Measurements from ENCODE around the gene AGBL4. TPM values are rescaled to one million over a fixed set of nuclear protein-coding genes. Genes with fewer than 3 reads are reported as not detected.

Gene AGBL4
- total RNA-seq, 4 donors from 2014 or later: 0.19 to 1.0 (median 1.0) TPM; not detected in 1

DNA sequence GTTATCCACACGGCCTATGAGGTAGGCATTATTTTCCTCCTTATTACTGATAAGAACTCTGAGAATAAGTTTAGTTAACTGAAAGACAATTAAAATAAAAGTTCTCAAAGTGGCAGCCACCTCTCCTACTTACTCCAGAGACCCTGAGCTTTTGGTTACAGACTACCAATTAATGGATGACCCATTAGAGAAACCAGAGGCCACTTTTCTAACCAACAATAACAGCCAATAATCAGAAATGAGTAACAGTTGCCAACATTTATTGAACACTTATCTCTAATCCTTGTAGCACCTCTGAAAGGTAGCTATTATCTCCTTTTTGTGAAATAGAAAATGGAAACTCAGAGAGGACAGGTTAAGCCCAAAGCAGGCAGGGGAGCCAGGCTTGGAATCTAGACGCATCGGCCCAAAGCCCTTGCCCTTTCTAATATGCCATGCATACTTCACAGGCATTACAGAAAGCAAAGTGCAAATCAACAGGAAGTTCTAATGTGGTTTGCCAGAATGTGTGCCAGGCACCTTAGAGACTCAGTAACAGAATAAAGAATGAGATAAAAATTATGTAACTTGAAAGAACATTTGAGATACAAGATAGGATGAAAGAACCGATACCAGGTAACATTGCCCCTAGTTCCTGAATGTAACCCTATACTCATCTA is 1297.1 kb downstream of the AGBL4 start:
- no peaks in the 10 kb centered on the region for H3K4me1 ChIP-seq
- no peak overlapping the region for H3K27ac ChIP-seq
- WGBS: 92% methylated on average over 4 of the region's 4 CpGs
- no peaks in the 10 kb centered on the region for H3K36me3 ChIP-seq
- no peaks in the 10 kb centered on the region for H3K27me3 ChIP-seq
- no peaks in the 10 kb centered on the region for H3K9me3 ChIP-seq
- DNase-seq (ENCODE audit: low spot score in 2 of 2): no peak
- H3K4me3 ChIP-seq: no peak overlapping the region
- TF ChIP-seq POLR2AphosphoS5 (IDR thresholded peaks at IDR 0.05): no peak

DNA sequence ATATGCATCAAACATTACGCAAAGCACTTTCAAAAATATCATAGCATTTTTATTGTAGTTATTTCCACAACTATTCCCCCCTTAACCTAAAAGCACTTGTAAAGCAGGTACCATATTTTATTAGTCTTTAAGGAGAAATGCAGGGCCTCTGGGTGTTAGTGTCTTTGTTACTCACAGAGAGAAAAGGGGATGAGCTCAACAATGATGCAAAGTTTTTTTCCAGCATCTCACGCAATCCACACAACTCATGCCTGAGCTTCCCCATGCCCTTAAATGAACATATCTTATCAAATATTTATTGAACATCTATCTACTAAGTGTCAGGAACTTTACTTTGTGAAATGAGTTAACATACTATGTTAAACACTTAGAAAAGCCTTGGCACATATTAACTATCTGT is 1297.6 kb downstream of the AGBL4 start:
- H3K27ac ChIP-seq: no peak overlapping the region
- H3K4me1 ChIP-seq: no peaks in the 10 kb centered on the region
- H3K36me3 ChIP-seq: no peaks in the 10 kb centered on the region
- H3K9me3 ChIP-seq: no peaks in the 10 kb centered on the region
- H3K4me3 ChIP-seq: no peak overlapping the region
- TF ChIP-seq POLR2A (IDR thresholded peaks at IDR 0.05): no peak
- no peak for TF ChIP-seq EP300 (IDR thresholded peaks at IDR 0.05)
- TF ChIP-seq CTCF (IDR thresholded peaks at IDR 0.05): no peak
- TF ChIP-seq POLR2AphosphoS5 (IDR thresholded peaks at IDR 0.05): no peak
- no peak for DNase-seq (ENCODE audit: low spot score in 2 of 2)
- 99% methylated on average over 2 of the region's 2 CpGs for WGBS
- H3K27me3 ChIP-seq: no peaks in the 10 kb centered on the region

- no peaks in the 10 kb centered on the region for H3K9me3 ChIP-seq
- no peak overlapping the region for H3K27ac ChIP-seq
- no peak for DNase-seq (ENCODE audit: low spot score in 2 of 2)
- no peak overlapping the region for H3K4me3 ChIP-seq
- no peaks in the 10 kb centered on the region for H3K4me1 ChIP-seq
- no peaks in the 10 kb centered on the region for H3K36me3 ChIP-seq
- 72% methylated on average over 5 of the region's 5 CpGs for WGBS
- TF ChIP-seq CTCF (IDR thresholded peaks at IDR 0.05) (no peak), EP300 (IDR thresholded peaks at IDR 0.05) (no peak)
- H3K27me3 ChIP-seq: no peaks in the 10 kb centered on the region
These were observed 1298.3 kb downstream of the AGBL4 start for GRCh38 chr1:48725341-48726046.

- no peaks in the 10 kb centered on the region for H3K36me3 ChIP-seq
- no peak for TF ChIP-seq EP300 (IDR thresholded peaks at IDR 0.05)
- TF ChIP-seq POLR2AphosphoS5 (IDR thresholded peaks at IDR 0.05): no peak
- TF ChIP-seq POLR2A (IDR thresholded peaks at IDR 0.05): no peak
- TF ChIP-seq CTCF (IDR thresholded peaks at IDR 0.05): no peak
These were observed 1302.8 kb downstream of the AGBL4 start for GRCh38 chr1:48720929-48721328.

DNA sequence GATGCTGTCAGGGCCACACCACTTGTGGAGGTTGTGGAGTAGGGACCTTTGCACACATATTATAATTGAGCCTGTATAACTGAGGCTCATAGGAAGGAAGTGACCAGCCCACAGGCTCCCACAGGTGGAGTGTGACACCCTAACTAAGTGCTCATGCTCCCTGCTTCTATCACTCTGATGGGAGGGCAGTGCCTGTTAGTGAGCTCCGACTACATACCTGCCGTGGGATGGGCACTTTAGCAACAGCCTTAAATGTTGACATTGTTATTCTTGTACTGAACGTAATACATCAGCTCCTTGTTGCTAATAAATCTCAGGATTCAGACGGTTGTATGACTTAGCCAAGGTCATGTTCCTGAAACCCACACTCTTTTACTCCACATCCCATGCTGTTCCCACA is 1305.0 kb downstream of the AGBL4 start:
- H3K36me3 ChIP-seq: no peaks in the 10 kb centered on the region

More at GRCh38 chr1:48720929-48721328, 1302.8 kb downstream of the AGBL4 start:
- Histone ChIP-seq H3K27ac (no peak overlapping the region), H3K4me1 (no peaks in the 10 kb centered on the region), H3K9me3 (no peaks in the 10 kb centered on the region), H3K4me3 (no peak overlapping the region), H3K27me3 (no peaks in the 10 kb centered on the region)
- DNase-seq (ENCODE audit: low spot score in 2 of 2): no peak

More for the DNA sequence above, 1305.0 kb downstream of the AGBL4 start:
- WGBS: 72% methylated on average over 4 of the region's 4 CpGs
- no peaks in the 10 kb centered on the region for H3K27me3 ChIP-seq
- no peak for TF ChIP-seq CTCF (IDR thresholded peaks at IDR 0.05)
- TF ChIP-seq EP300 (IDR thresholded peaks at IDR 0.05): no peak
- no peak for TF ChIP-seq POLR2AphosphoS5 (IDR thresholded peaks at IDR 0.05)
- no peak for TF ChIP-seq POLR2A (IDR thresholded peaks at IDR 0.05)
- H3K4me1 ChIP-seq: no peaks in the 10 kb centered on the region
- no peak overlapping the region for H3K27ac ChIP-seq
- no peak overlapping the region for H3K4me3 ChIP-seq
- no peak for DNase-seq (ENCODE audit: low spot score in 2 of 2)
- H3K9me3 ChIP-seq: no peaks in the 10 kb centered on the region
